Measurements from ENCODE around the gene TBCEL. TPM values are rescaled to one million over a fixed set of nuclear protein-coding genes. Genes with fewer than 3 reads are reported as not detected.

Gene TBCEL
- total RNA-seq, 1 donor from 2014 or later, result 40.4 TPM

DNA sequence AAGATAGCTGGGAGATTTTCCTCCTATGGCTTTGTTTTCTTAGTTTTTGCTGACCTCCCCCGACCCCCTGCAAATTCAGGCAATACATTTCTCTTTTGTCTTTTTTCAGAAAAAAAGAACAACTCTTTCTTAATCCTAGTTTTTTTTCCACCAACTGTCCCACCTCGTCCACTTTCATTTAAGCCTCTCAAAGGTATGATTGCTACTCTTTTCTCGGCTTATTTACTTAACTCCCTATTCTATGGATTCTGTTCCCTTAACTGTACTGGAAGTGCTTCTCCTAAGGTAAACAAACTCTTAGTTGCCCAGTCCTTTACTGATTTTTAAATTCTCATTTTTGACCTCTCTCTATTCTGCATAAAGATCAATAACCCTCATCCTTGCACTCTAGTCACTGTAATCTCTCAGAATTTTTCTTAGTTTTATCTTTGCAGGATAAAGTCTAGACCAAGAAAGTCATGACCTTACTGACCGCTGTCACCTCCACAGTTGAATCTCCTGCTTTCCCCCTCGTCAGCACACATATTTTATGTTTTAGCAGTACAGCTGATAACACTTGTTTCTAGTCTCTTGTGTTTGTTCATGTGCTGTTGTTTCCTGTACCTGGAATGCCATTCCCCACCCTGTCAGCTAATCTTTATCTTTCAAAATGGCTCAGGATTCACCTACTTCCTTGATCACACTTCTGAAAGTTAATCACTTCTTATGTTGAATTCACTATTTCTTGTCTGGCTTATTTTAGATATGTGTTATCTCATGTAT is 14.9 kb downstream of the TBCEL start:
- Histone ChIP-seq H3K4me1 (no peaks in the 10 kb centered on the region), H3K36me3 (no peaks in the 10 kb centered on the region), H3K4me3 (no peak overlapping the region), H3K9me3 (no peaks in the 10 kb centered on the region), H3K27me3 (no peaks in the 10 kb centered on the region), H3K27ac (no peak overlapping the region)
- intact Hi-C loops (cut with DNase I), result no loop called here
- DNase-seq (ENCODE audit: low spot score in 2 of 2), result no peak
- TF ChIP-seq CTCF (IDR thresholded peaks at IDR 0.05), result no peak

GRCh38 chr11:121039971-121040613 is 16.2 kb downstream of the TBCEL start:
- DNase-seq (ENCODE audit: low spot score in 2 of 2), result no peak
- no peak for TF ChIP-seq CTCF (IDR thresholded peaks at IDR 0.05)
- Histone ChIP-seq H3K4me1 (no peaks in the 10 kb centered on the region), H3K9me3 (no peaks in the 10 kb centered on the region), H3K27ac (no peak overlapping the region), H3K36me3 (no peaks in the 10 kb centered on the region), H3K27me3 (no peaks in the 10 kb centered on the region), H3K4me3 (no peak overlapping the region)
- intact Hi-C loops (cut with DNase I), result no loop called here

DNA sequence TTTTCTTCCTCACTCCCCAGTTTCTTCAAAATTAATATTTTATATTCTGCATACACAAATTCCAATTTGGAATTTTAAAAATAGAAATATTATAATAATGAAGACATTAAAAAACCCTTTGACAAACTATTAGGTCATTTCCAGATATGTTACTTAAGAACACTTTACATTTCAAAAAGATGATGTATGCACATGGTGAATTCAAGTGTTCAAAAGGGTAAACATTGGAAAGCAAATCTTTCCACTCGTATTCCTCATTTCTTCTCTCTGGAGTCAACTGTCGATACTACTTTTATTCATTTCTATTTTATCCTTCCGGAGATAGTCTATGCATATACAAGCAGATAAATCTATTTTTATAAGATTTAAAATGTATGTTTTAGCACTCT is 16.7 kb downstream of the TBCEL start:
- Histone ChIP-seq H3K27ac (no peak overlapping the region), H3K27me3 (no peaks in the 10 kb centered on the region), H3K36me3 (no peaks in the 10 kb centered on the region), H3K4me1 (no peaks in the 10 kb centered on the region), H3K9me3 (no peaks in the 10 kb centered on the region), H3K4me3 (no peak overlapping the region)
- TF ChIP-seq CTCF (IDR thresholded peaks at IDR 0.05), result no peak
- intact Hi-C loops (cut with DNase I), result no loop called here
- no peak for DNase-seq (ENCODE audit: low spot score in 2 of 2)

GRCh38 chr11:121041072-121041471 is 17.2 kb downstream of the TBCEL start:
- no peak overlapping the region for H3K4me3 ChIP-seq
- H3K4me1 ChIP-seq, result no peaks in the 10 kb centered on the region
- no peak for DNase-seq (ENCODE audit: low spot score in 2 of 2)
- no peaks in the 10 kb centered on the region for H3K27me3 ChIP-seq
- H3K36me3 ChIP-seq, result no peaks in the 10 kb centered on the region
- H3K9me3 ChIP-seq, result no peaks in the 10 kb centered on the region
- no peak for TF ChIP-seq CTCF (IDR thresholded peaks at IDR 0.05)
- intact Hi-C loops (cut with DNase I), result no loop called here
- H3K27ac ChIP-seq, result no peak overlapping the region

GRCh38 chr11:121042296-121042695 is 18.4 kb downstream of the TBCEL start:
- DNase-seq (ENCODE audit: low spot score in 2 of 2), result no peak
- intact Hi-C loops (cut with DNase I), result no loop called here
- Histone ChIP-seq H3K27me3 (no peaks in the 10 kb centered on the region), H3K4me1 (no peaks in the 10 kb centered on the region), H3K9me3 (no peaks in the 10 kb centered on the region), H3K36me3 (peaks cover 4 to 5% of the 10 kb centered on the region in 2 donors), H3K27ac (no peak overlapping the region), H3K4me3 (no peak overlapping the region)
- no peak for TF ChIP-seq CTCF (IDR thresholded peaks at IDR 0.05)

Data from ascending aorta (tissue), 2 donors.